H1 (cell line): ENCODE measurements around the gene PPP6R1. TPM values are rescaled to one million over a fixed set of nuclear protein-coding genes. Genes with fewer than 3 reads are reported as not detected.

Experiments used
- BCL11A ChIP-seq, 2 experiments: IDR thresholded peaks; one replicate each; pipeline ENCODE4 v1.6.1; 2011; ENCODE audit warnings: low read depth in 2 of 2, low read length in 2 of 2, mild to moderate bottlenecking in 2 of 2
- EGR1 ChIP-seq: IDR thresholded peaks from 2 replicates; pipeline ENCODE4 v1.6.1; 2011; ENCODE audit warnings: low read depth, low read length, borderline replicate concordance
- EZH2 ChIP-seq: fragments of 200-600 bp; sonication (generic); IDR thresholded peaks from 2 replicates; pipeline ENCODE4 v1.7.1; 2012; ENCODE audit warnings: low read depth, mild to moderate bottlenecking, moderate library complexity, low read length, inconsistent platforms; ENCODE audit not compliant: severe bottlenecking
- GABPA ChIP-seq: IDR thresholded peaks from 2 replicates; pipeline ENCODE4 v1.6.1; 2011; ENCODE audit warnings: mild to moderate bottlenecking, low read length, moderate library complexity, borderline replicate concordance; ENCODE audit not compliant: insufficient read depth
- NRF1 ChIP-seq: IDR thresholded peaks from 2 replicates; pipeline ENCODE4 v1.6.1; 2011; ENCODE audit warnings: mild to moderate bottlenecking, low read depth, low read length, improper control_type of control experiment
- TBP ChIP-seq: IDR thresholded peaks from 2 replicates; pipeline ENCODE4 v1.6.1; 2011; ENCODE audit warnings: low read depth, low read length, improper control_type of control experiment
- polyA plus RNA-seq, 7 experiments: library from polyadenylated mRNA; depleted of rRNA in 3 of 7; stranded (reverse) in 5 of 7; unstranded in 2 of 7; fragments of >200 nt in 5 of 7; fragments of 200-250 nt in 2 of 7; gene quantifications; 1 replicate in 5 of 7; 2 replicates in 1 of 7; 4 replicates in 1 of 7; pipeline versions ENCODE4 v1.2.1 to v1.2.3, GENCODE V29; 2011 to 2013; ENCODE audit warnings: missing spikeins in 2 of 7, mixed read lengths in 2 of 7
- total RNA-seq: library from RNA; stranded (reverse); fragmentation: NEBNext Ultra II Directional; extraction: Animal tissue kit (Norgen Biotek cat#: 25700); gene quantifications from 2 replicates; pipeline ENCODE4 v1.2.1, GENCODE V29; 2021

The PPP6R1 gene
- total and polyA plus RNA-seq, 2 of the 8 experiments (the other 6 are each of a cell fraction or from before 2014, with no cell fraction given): 36.4 to 74.4 TPM

GRCh38 chr19:55227241-55228014, 31.4 kb downstream of the PPP6R1 start (continued):
- TF ChIP-seq TBP (no peak), GABPA (no peak), NRF1 (no peak), BCL11A (IDR thresholded peaks at IDR 0.05; ENCODE audit: low read depth in 2 of 2, low read length in 2 of 2) (no peak), EZH2 (no peak), EGR1 (no peak)
- TF ChIP-seq, all 59 proteins: peak for 0
